Measurements from ENCODE around the gene RBM27. TPM values are rescaled to one million over a fixed set of nuclear protein-coding genes. Genes with fewer than 3 reads are reported as not detected.
"Not testable (repeated sequence)": the region's sequence is repeated elsewhere in the genome, so short reads cannot be mapped to it uniquely, and the experiment has no call there.

The RBM27 gene
- total RNA-seq, 1 experiment from 2014 or later: 25.1 TPM

- H3K9me3 ChIP-seq (ENCODE audit: insufficient read depth, low read depth): no peaks in the 10 kb centered on the region
- H3K27me3 ChIP-seq (ENCODE audit: insufficient read depth, low read depth): no peaks in the 10 kb centered on the region
- H3K4me3 ChIP-seq: no peak overlapping the region
- POLR2A ChIA-PET (ENCODE audit: unreplicated experiment): no interaction called here
- intact Hi-C loops (cut with micrococcal nuclease; ENCODE audit: unreplicated experiment): no loop called here
- H3K4me2 ChIP-seq: no peak overlapping the region
- H2AFZ ChIP-seq: no peak overlapping the region
- peaks cover 11% of the 10 kb centered on the region; the same call in 1 of the 2 replicates for H4K20me1 ChIP-seq (ENCODE audit: insufficient read depth)
- H3K79me2 ChIP-seq (ENCODE audit: low read depth): peaks cover 50% of the 10 kb centered on the region
- peaks cover 6% of the 10 kb centered on the region; the same call in 1 of the 2 replicates for H3F3A ChIP-seq (ENCODE audit: insufficient read depth, low read depth)
- no peaks in the 10 kb centered on the region for H3K9me2 ChIP-seq (ENCODE audit: insufficient read depth)
- CTCF ChIA-PET: no interaction called here
- no peak overlapping the region for H3K27ac ChIP-seq
- peaks cover 11% of the 10 kb centered on the region for H3K4me1 ChIP-seq (replicated peaks; ENCODE audit: insufficient read depth)
- DNase-seq: no peak
- TF ChIP-seq CTCF (conservative IDR thresholded peaks at IDR 0.05) (no peak), EZH2 (IDR thresholded peaks at IDR 0.05; ENCODE audit: low read depth) (no peak)
- peaks cover 27% of the 10 kb centered on the region for H3K36me3 ChIP-seq (ENCODE audit: low read depth)
- BruUV-seq (replicated peaks): no TSS peak
Observed at GRCh38 chr5:146179696-146180095, 23.7 kb upstream of the RBM27 start.

GRCh38 chr5:146183403-146183802, 20.0 kb upstream of the RBM27 start:
- Histone ChIP-seq H3K4me2 (peak overlapping the region; percentile 73), H3K79me2 (ENCODE audit: low read depth) (peaks cover 38% of the 10 kb centered on the region), H3K4me1 (replicated peaks; ENCODE audit: insufficient read depth) (peaks cover 15% of the 10 kb centered on the region), H2AFZ (peak overlapping the region; percentile 86; the same call in 1 of the 2 replicates), H3K4me3 (peak overlapping the region; percentile 58; the same call in 1 of the 2 replicates), H3F3A (ENCODE audit: insufficient read depth, low read depth) (peaks cover 13% of the 10 kb centered on the region; the same call in 1 of the 2 replicates), H3K36me3 (ENCODE audit: low read depth) (peaks cover 10% of the 10 kb centered on the region; the same call in 1 of the 2 replicates), H3K27ac (peak overlapping the region; percentile 67)
- BruUV-seq (replicated peaks); H3K9me3 ChIP-seq (ENCODE audit: insufficient read depth, low read depth); DNase-seq; H4K20me1 ChIP-seq (ENCODE audit: insufficient read depth); H3K9me2 ChIP-seq (ENCODE audit: insufficient read depth); H3K27me3 ChIP-seq (ENCODE audit: insufficient read depth, low read depth); CTCF ChIA-PET; intact Hi-C loops (cut with micrococcal nuclease; ENCODE audit: unreplicated experiment): not testable (repeated sequence)
- POLR2A ChIA-PET (ENCODE audit: unreplicated experiment): interaction anchor here (0.5 to 0.6 kb wide), 2 partner anchors 46 to 50 kb away, joined by 8 to 31 read pairs; no protein-coding TSS in a partner anchor

GRCh38 chr5:146185161-146185560, 18.2 kb upstream of the RBM27 start:
- DNase-seq: no peak
- no peak overlapping the region for H2AFZ ChIP-seq
- POLR2A ChIA-PET (ENCODE audit: unreplicated experiment): no interaction called here
- no TSS peak for BruUV-seq (replicated peaks)
- no peak for TF ChIP-seq EZH2 (IDR thresholded peaks at IDR 0.05; ENCODE audit: low read depth)
- TF ChIP-seq CTCF (conservative IDR thresholded peaks at IDR 0.05): no peak
- no peaks in the 10 kb centered on the region for H3K27me3 ChIP-seq (ENCODE audit: insufficient read depth, low read depth)
- no peaks in the 10 kb centered on the region for H3K9me2 ChIP-seq (ENCODE audit: insufficient read depth)
- peaks cover 18% of the 10 kb centered on the region for H3K4me1 ChIP-seq (replicated peaks; ENCODE audit: insufficient read depth)
- no peaks in the 10 kb centered on the region for H4K20me1 ChIP-seq (ENCODE audit: insufficient read depth)
- peaks cover 5% of the 10 kb centered on the region; the same call in 1 of the 2 replicates for H3K36me3 ChIP-seq (ENCODE audit: low read depth)
- H3K79me2 ChIP-seq (ENCODE audit: low read depth): peaks cover 21% of the 10 kb centered on the region
- intact Hi-C loops (cut with micrococcal nuclease; ENCODE audit: unreplicated experiment): no loop called here
- H3K27ac ChIP-seq: no peak overlapping the region
- CTCF ChIA-PET: no interaction called here
- no peak overlapping the region for H3K4me2 ChIP-seq
- H3K4me3 ChIP-seq: no peak overlapping the region
- peaks cover 11% of the 10 kb centered on the region; the same call in 1 of the 2 replicates for H3F3A ChIP-seq (ENCODE audit: insufficient read depth, low read depth)
- H3K9me3 ChIP-seq (ENCODE audit: insufficient read depth, low read depth): no peaks in the 10 kb centered on the region

- no peak for TF ChIP-seq EZH2 (IDR thresholded peaks at IDR 0.05; ENCODE audit: low read depth)
- TF ChIP-seq CTCF (conservative IDR thresholded peaks at IDR 0.05): no peak
- Histone ChIP-seq H3F3A (ENCODE audit: insufficient read depth, low read depth) (peaks cover 11% of the 10 kb centered on the region; the same call in 1 of the 2 replicates), H3K27me3 (ENCODE audit: insufficient read depth, low read depth) (no peaks in the 10 kb centered on the region), H2AFZ (no peak overlapping the region), H3K27ac (no peak overlapping the region), H3K4me3 (no peak overlapping the region), H3K4me2 (no peak overlapping the region), H3K9me3 (ENCODE audit: insufficient read depth, low read depth) (no peaks in the 10 kb centered on the region), H3K79me2 (ENCODE audit: low read depth) (no peaks in the 10 kb centered on the region), H3K36me3 (ENCODE audit: low read depth) (no peaks in the 10 kb centered on the region), H3K4me1 (replicated peaks; ENCODE audit: insufficient read depth) (peaks cover 20% of the 10 kb centered on the region), H3K9me2 (ENCODE audit: insufficient read depth) (no peaks in the 10 kb centered on the region), H4K20me1 (ENCODE audit: insufficient read depth) (no peaks in the 10 kb centered on the region)
- intact Hi-C loops (cut with micrococcal nuclease; ENCODE audit: unreplicated experiment): no loop called here
- DNase-seq: peak in 1 of 2 experiments; percentile 53
- POLR2A ChIA-PET (ENCODE audit: unreplicated experiment): no interaction called here
- CTCF ChIA-PET: no interaction called here
- BruUV-seq (replicated peaks): no TSS peak
Observed at GRCh38 chr5:146188358-146188757, 15.0 kb upstream of the RBM27 start.
